ENCODE data around the gene YAE1.
"Not testable (repeated sequence)": the region's sequence is repeated elsewhere in the genome, so short reads cannot be mapped to it uniquely, and the experiment has no call there.

The YAE1 gene

DNA sequence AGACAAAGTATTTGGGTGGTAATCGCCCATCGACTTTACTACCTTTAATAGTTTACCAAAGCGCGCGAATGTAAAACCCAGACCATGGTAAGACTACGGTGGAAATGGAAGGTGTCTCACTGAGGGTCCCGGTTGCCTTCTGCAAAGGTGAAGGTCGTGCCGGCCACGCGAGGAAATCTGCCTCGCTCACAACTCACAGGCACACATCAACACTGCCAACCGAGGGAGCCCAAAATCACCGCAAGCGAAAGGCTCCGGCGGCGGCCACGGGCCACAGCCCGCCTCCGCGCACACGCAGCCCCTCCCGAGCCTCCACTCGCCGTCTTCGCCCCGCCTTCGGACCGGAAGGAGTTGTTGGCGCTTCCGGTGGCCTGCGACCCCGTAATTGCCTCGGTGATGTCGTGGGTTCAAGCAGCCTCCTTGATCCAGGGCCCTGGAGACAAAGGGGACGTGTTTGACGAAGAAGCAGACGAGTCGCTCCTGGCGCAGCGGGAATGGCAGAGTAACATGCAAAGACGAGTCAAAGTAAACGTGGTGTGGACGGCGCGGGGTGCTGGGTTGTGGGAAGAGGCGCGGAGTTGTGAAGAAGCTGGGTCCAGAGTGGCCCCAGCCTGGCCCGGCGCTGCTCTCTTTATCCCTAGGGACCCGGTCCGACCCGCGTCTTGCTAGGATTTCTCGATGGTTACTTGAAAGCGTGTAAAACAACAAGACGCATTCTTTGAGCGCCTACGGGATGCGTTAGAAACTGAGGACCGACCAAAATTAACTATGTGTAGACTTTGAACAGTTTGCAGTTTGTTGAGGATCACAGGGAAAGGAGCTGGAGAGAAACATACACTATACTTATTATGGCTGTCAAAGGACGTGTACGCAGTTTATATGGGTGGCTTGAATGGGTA is at the start of gene YAE1:
Gene YAE1, plus strand, starts transcription at position 382 of the 899 bp plus-strand sequence. Its CDS starts 15 bp downstream, at position 397.
- DNase-seq = peak; percentile 78

GRCh38 chr7:39516498-39516897 is 49.7 kb upstream of the YAE1 start:
- no peak for DNase-seq

DNA sequence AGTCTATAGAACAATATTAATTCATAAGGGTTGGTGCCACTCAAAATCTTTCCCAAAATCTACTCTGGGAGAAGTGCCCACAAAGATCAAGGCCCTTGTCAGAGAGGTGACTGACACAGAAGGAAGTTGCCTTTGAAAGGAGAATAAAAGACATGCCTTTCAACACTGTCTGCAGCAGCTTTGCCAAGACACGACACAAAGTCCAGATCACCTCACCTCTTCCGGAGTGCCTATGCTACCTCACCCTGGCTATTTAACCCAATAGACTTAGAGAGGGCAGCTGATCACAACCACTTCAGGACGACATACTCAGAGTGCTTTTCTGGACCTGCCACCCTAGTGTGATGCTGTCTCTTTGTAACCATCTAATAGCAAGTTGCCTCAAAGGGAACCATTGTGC is 49.0 kb upstream of the YAE1 start:
- no peak for DNase-seq

DNA sequence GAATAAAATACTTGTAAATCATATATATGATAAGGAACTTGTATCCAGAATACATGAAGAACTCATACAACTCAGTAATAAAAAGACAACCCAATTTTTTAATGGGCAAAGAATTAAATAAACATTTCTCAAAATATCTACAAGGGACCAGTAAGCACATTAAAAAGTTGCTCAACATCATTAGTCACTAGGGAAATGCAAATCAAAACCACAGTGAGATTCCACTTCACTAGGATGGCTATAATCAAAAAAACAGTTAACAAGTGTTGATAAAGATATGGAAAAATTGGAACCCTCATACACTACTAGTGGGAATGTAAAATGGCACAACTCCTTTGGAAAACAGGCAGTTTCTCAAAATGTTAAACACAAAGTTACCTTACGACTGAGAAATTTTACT is 40.3 kb upstream of the YAE1 start:
- DNase-seq = no peak

DNA sequence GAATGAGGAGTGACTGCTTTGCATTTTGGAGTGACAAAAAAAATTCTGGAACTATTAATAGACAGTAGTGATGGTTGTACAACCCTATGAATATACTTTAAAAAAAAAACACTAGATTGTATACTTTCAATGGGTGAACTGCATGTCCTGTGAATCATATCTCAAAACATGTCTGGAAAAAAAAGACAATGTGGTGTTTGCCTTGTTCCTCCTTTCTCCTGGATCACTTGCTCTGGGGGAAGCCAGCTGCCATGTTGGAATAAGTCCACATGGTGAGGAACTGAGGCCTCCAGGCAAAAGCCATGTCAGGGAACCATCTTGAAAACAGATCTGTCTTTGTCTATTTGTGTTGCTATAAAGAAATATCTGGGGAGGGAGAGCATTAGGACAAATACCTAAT is 39.5 kb upstream of the YAE1 start:
- DNase-seq = no peak

DNA sequence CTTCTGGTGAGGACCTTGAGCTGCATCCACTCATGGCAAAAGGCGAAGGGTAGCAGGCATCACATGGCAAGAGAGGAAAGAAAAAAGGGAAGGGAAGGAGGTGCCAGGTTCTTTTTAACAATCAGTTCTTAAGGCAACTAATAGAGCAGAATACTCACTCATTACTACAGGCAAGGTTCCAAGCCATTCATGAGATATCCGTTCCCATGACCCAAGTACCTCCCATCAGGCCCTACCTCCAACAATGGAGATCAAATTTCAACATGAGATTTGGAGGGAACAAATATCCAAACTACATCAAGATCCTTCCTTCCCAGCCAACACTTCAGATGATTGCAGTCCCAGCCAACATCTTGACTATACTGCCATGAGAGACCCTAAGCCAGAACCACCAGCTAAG is 38.9 kb upstream of the YAE1 start:
- no peak for DNase-seq

GRCh38 chr7:39527951-39528350 is 38.3 kb upstream of the YAE1 start:
- no peak for DNase-seq

DNA sequence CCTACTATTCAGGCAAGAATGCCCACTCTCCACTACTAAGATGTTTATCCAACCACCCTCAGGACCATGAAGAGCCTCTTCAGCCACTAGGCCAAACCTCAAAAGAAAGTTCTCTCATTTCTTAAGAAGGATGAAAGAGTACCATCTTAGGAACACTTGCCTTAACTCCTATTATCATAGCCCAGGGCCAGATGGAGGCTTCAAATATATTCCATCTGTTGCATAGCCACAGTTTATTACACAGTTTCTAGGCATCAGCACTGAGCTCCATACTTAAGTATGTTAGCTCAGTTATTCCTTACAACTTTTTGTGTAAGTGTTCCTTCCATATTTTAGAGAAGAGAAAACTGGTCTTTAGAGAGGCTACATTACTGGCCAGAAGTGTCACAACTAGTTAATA is 37.4 kb upstream of the YAE1 start:
- no peak for DNase-seq

DNA sequence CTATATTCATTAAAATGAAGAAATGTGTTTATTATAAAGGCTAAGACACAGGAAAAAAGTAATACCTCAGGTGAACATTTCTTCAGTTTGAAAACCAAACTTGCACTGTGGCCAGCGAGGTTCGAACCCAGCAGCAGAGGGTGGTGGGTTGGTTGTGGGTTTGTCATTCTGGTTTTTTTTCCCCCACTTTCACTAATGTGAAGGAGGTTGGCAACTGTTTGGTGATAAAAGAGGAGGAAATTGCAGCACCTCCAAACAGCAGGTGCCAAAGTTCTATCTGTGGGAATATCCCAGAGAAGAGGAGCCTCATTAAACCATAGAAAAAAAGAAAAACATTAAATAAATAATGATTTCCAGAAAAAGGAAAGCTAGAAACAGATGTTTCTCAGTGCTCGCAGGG is 36.6 kb upstream of the YAE1 start:
- no peak for DNase-seq

DNA sequence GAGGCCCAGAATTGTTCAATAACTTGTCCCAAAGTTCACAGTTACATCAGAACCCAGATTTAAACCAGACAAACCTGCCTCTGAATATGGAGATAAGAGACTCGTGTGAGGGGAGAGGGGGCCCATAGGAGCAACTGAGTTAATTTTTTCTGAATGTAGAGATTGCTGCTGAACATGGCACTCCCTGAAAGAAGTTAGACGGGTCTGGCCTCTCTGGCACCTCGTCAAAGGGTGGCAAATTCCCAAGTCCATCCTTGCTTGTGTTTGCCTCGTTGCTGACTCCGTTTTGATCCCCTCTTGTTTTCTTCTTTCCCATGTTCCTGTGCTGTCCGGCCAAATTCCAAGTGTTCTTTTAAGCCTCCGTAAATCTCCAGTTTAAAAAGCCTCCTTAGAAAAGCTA is 35.2 kb upstream of the YAE1 start:
- no peak for DNase-seq

DNA sequence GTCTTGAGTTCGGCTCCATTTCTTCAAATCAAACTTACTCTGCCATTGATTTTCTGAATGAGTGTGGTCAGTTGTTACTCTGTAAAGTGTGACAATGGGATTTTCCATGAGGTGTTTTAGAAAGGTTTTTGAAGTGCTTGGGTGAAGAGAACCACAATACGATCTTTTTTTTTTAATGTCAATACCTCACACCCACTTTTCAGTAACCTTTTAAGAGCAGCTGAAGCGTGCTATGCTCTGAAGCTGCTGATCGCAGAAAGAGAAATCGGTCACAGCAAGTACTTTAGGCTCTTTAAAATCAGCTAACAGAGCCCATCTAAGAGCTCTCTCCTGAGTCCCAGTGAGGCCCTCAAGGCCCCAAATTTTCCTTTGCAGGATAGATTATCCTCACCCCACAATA is 34.4 kb upstream of the YAE1 start:
- no peak for DNase-seq

DNA sequence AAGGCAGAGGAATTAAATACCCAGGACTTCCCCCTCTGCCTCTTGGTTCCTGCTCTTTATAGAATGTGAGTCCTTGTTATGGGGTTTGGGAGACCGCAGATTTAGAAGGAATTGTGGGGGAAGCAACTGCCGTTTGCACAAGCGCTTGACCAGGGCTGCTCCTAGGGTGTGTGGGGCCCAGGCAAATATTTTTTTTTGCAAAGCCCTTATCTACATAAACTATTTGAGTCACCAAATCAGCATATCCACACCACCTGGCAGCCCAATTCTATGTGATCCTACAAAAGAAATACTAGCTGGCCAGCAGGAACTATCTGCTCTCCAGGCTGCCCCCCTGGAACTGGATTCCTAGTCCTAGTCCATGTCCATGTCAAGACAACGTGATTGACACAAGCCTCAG is 33.4 kb upstream of the YAE1 start:
- DNase-seq = no peak

- no peak for DNase-seq
Observed at GRCh38 chr7:39534599-39534998, 31.6 kb upstream of the YAE1 start.

- no peak for DNase-seq
Observed at GRCh38 chr7:39535064-39535463, 31.1 kb upstream of the YAE1 start.

DNA sequence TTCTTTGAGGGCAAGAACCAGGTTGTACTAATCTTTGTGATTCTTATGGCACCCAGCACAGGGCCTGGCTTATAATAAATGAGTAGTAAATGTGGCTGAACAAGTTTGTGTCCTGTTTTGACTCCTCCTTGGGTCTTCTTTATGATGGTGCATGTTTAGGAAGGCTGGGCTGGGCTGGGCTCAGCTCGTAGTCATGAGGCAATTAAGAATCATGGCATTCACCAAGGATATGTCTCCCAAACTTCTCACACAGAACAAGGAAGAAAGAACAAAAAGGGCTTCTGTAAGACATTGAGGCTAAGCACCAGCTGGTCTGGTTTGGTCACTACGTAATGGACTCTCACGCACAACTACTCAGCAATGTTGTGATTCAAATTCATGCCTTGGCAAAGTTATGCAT is 30.5 kb upstream of the YAE1 start:
- DNase-seq = no peak

- DNase-seq = no peak
Observed at GRCh38 chr7:39536951-39537350, 29.3 kb upstream of the YAE1 start.

DNA sequence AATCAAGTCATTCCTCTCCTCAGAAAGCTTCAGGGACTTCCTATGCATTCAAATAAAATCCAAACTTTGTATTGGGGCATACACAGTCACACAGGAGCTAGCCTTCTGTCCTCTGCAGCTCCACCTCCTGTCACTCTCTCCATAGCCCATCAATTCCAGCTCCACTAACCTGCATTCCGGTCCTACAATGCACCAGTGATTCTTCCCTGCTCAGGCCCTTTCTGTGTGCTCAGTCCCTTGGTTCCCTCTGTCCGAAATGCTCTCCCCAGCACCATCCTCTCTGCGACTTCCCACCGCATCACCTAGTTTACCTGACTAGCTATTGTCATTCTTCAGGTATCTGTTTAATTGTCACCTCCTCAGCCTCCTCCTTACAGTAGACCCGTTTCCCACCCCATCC is 26.4 kb upstream of the YAE1 start:
- DNase-seq = no peak

DNA sequence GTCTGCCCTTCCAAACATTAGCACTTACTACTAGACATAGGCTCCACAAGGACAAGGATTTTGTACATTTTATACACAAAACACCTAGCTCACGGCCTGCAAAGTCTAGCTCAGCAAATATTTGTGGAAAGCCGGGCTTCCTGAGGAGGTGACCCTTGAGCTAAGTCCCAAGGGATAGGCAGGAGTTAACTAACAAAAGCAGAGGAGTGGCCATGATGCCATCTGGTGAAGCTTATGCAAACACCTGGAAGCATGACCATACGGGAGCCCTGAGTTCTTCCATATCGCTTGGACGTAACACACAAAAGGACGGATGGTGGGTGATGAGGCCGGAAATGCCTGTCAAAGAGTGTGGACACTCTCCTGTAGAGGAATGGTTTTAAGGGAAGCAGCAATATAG is 25.9 kb upstream of the YAE1 start:
- DNase-seq = no peak

DNA sequence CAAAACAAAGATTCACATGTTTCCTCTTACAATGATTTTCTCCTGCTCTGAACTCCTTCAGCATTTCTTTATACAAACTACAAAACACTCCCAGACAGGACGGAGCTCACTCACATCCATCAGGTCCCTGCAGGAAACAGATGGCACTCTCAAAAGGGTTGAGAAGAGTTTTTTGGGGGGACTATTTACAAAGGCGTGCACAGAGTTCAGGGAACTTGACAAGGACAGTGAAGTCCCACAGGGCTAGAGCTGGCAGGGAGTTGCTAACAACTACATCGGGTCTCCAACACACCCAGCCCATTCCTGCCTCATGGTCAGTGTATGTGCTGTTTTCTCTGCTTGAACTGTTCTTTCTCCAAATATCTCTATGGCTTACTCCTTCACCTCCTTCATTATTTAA is 24.7 kb upstream of the YAE1 start:
- DNase-seq = no peak

DNA sequence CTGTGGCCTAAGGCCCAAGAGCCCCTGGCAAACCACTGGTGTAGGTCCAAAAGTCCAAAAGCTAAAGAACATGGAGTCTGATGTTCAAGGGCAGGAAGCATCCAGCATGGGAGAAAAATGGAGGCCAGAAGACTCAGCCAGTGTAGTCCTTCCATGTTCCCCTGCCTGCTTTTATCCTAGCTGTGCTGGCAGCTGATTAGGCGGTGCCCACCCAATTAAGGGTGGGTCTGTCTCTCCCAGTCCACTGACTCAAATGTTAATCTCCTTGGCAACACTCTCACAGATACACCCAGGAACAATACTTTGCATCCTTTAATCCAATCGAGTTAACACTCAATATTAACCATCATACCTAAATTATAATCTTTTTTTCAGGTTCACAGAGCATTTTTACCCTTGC is 21.4 kb upstream of the YAE1 start:
- not testable (repeated sequence) for DNase-seq

DNA sequence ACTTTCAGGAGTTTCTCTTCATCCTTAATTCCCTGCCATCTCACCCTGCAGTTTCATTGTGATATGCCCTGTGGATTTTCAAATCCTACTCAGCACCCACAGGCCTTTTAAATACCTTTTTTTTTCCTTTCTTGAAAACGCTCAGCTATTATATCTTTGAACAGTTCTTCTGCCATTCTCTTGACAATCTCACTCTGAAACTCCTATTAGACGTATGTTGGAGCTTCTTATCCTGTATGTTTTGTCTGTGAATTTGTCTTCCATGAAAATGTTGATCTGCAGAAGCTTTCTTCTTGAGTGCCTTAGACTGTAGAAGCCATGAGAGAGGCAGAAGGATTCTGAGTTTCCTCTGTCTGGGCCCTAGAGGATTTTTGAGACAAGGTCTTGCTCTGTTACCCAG is 18.9 kb upstream of the YAE1 start:
- DNase-seq = no peak

- no peak for DNase-seq
Observed at GRCh38 chr7:39550411-39550810, 15.8 kb upstream of the YAE1 start.

DNA sequence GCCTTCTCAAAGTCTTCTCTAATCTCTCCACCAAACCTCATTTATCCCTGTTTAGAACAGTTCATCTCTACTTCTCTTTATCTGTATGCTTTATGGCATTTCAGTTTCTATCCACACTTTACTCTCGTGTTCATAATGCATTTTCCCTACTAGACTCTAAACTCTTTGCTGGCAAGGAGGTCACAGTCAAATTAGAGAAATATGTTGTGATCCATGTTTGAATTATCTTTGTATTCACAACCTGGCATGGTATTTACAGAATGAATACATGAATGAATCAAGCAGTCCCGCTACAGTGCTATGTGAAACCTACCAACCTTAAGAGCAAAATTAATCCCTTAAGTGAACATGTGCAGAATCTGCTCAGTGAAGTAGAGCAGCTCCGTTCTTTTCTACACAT is 12.8 kb upstream of the YAE1 start:
- no peak for DNase-seq

DNA sequence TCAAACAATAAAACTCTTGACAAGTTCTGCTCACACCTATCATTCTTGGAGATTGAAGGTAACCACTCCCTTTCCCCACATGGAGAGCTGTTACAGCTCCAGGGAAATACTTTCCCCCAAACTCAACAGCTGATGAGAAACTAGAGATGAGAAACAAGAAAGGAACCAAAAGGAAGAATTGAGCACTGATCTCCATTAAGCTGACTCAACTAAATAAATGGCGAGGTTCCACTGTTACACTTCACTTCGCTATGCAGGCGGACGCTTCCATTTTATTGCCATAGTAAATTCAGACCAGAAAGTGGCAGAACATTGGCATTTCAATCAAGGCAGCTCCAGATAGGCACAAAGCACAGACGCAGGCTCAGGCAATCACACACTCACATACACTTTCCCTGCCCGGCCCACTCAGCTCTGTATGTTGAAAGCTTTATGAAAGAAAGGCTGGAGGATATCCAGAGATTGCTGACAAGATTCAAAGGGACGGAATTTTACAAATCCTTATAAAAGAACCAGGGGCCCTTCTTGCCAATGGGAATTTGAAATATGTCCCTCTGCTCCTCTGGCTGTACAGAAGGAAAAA is 11.5 kb upstream of the YAE1 start:
- DNase-seq = no peak

GRCh38 chr7:39557222-39557621 is 9.0 kb upstream of the YAE1 start:
- no peak for DNase-seq

Measured in activated gamma-delta T cell treated with Interleukin-2 at 50 U/mL for 16 hours (primary cell).